MM.1S (cell line): ENCODE results near the gene SLAMF8.

Source experiments
- DNase-seq: peaks from one replicate; pipeline ENCODE4 v3.0.0-alpha.2; 2015
- H2AFZ ChIP-seq: fragments of 300-600 bp; sonication (generic); 2 replicates; pipeline ENCODE4 v1.6.0; 2016; ENCODE audit warnings: antibody characterized with exemption, low read length
- H3F3A ChIP-seq: fragments of 300-600 bp; sonication (generic); 2 replicates; pipeline ENCODE4 v1.6.1; 2016; ENCODE audit warnings: mild to moderate bottlenecking, antibody characterized with exemption, low read length, moderate library complexity, mixed read lengths; ENCODE audit not compliant: insufficient read depth
- H3K27ac ChIP-seq: fragments of 300-600 bp; sonication (generic); 2 replicates; pipeline ENCODE4 v1.5.1; 2016; ENCODE audit warnings: mild to moderate bottlenecking, low read length
- H3K27me3 ChIP-seq: fragments of 300-600 bp; sonication (generic); replicated peaks from 2 replicates; pipeline ENCODE4 v1.6.0; 2016; ENCODE audit warnings: low read length; ENCODE audit not compliant: insufficient read depth
- H3K36me3 ChIP-seq: fragments of 300-600 bp; sonication (generic); replicated peaks from 2 replicates; pipeline ENCODE4 v1.6.1; 2016; ENCODE audit warnings: mild to moderate bottlenecking, low read length, mixed read lengths; ENCODE audit not compliant: insufficient read depth
- H3K4me1 ChIP-seq: fragments of 300-600 bp; sonication (generic); 2 replicates; pipeline ENCODE4 v1.6.1; 2016; ENCODE audit warnings: low read length, mixed read lengths
- H3K4me2 ChIP-seq: fragments of 300-600 bp; sonication (generic); 2 replicates; pipeline ENCODE4 v1.6.0; 2016; ENCODE audit warnings: low read depth, low read length
- H3K4me3 ChIP-seq: fragments of 300-600 bp; sonication (generic); 2 replicates; pipeline ENCODE4 v1.5.1; 2016; ENCODE audit warnings: low read length, mixed read lengths
- H3K79me2 ChIP-seq: fragments of 300-600 bp; sonication (generic); 2 replicates; pipeline ENCODE4 v1.6.1; 2016; ENCODE audit warnings: mixed run types, low read length, mixed read lengths
- H3K9ac ChIP-seq: fragments of 300-600 bp; sonication (generic); 2 replicates; pipeline ENCODE4 v1.6.1; 2016; ENCODE audit warnings: low read length, mixed read lengths
- H3K9me2 ChIP-seq: fragments of 300-600 bp; sonication (generic); replicated peaks from 2 replicates; pipeline ENCODE4 v1.6.1; 2016; ENCODE audit warnings: mild to moderate bottlenecking, low read length, mixed read lengths; ENCODE audit not compliant: insufficient read depth
- H3K9me3 ChIP-seq: fragments of 300-600 bp; sonication (generic); replicated peaks from 2 replicates; pipeline ENCODE4 v1.6.1; 2016; ENCODE audit warnings: mild to moderate bottlenecking, low read length, mixed read lengths; ENCODE audit not compliant: insufficient read depth
- H4K20me1 ChIP-seq: fragments of 300-600 bp; sonication (generic); 2 replicates; pipeline ENCODE4 v1.6.1; 2016; ENCODE audit warnings: mild to moderate bottlenecking, low read length, moderate library complexity, mixed read lengths; ENCODE audit not compliant: insufficient read depth
- CTCF ChIP-seq: fragments of 300-600 bp; sonication (generic); IDR thresholded peaks from 2 replicates; pipeline ENCODE4 v1.5.1; 2016; ENCODE audit warnings: antibody characterized with exemption, low read length, mixed read lengths
- EZH2 ChIP-seq: fragments of 300-600 bp; sonication (generic); optimal IDR thresholded peaks from 2 replicates; pipeline ENCODE3; 2017; ENCODE audit warnings: low read depth, mild to moderate bottlenecking, antibody characterized with exemption, low read length, mixed read lengths
- EZH2phosphoT487 ChIP-seq: fragments of 300-600 bp; sonication (generic); IDR thresholded peaks from 2 replicates; pipeline ENCODE4 v1.6.1; 2018; ENCODE audit warnings: antibody characterized with exemption, low read length

The SLAMF8 gene

GRCh38 chr1:159868766-159869165 lies 42.1 kb downstream of the SLAMF8 start:
- peak; percentile 68 for DNase-seq
- no peaks in the 10 kb centered on the region for H3K9me2 ChIP-seq
- no peaks in the 10 kb centered on the region for H3K79me2 ChIP-seq
- H3K4me3 ChIP-seq: no peak overlapping the region; the same call in 1 of the 2 replicates
- no peaks in the 10 kb centered on the region for H3K27me3 ChIP-seq
- peak overlapping the region; percentile 34 for H3K9ac ChIP-seq
- H3K27ac ChIP-seq: peak overlapping the region; percentile 79
- peak overlapping the region; percentile 64 for H2AFZ ChIP-seq
- TF ChIP-seq EZH2 (no peak), EZH2phosphoT487 (no peak), CTCF (no peak)
- peaks cover 23% of the 10 kb centered on the region for H3K4me1 ChIP-seq
- H4K20me1 ChIP-seq: no peaks in the 10 kb centered on the region
- H3K9me3 ChIP-seq: no peaks in the 10 kb centered on the region
- H3K36me3 ChIP-seq: no peaks in the 10 kb centered on the region
- peaks cover 18% of the 10 kb centered on the region for H3F3A ChIP-seq
- peak overlapping the region; percentile 61 for H3K4me2 ChIP-seq

GRCh38 chr1:159869173-159869572 lies 42.5 kb downstream of the SLAMF8 start:
- H3K9me2 ChIP-seq: no peaks in the 10 kb centered on the region
- H3K36me3 ChIP-seq: no peaks in the 10 kb centered on the region
- DNase-seq: peak; percentile 95
- H4K20me1 ChIP-seq: no peaks in the 10 kb centered on the region
- H3F3A ChIP-seq: peaks cover 18% of the 10 kb centered on the region
- no peaks in the 10 kb centered on the region for H3K79me2 ChIP-seq
- no peaks in the 10 kb centered on the region for H3K9me3 ChIP-seq
- peak overlapping the region; percentile 34 for H3K9ac ChIP-seq
- H3K27ac ChIP-seq: peak overlapping the region; percentile 79
- H3K4me2 ChIP-seq: peak overlapping the region; percentile 61
- peak overlapping the region; percentile 64 for H2AFZ ChIP-seq
- no peaks in the 10 kb centered on the region for H3K27me3 ChIP-seq
- H3K4me1 ChIP-seq: peaks cover 23% of the 10 kb centered on the region
- no peak overlapping the region; the same call in 1 of the 2 replicates for H3K4me3 ChIP-seq
- TF ChIP-seq EZH2 (no peak), EZH2phosphoT487 (no peak), CTCF (no peak)

GRCh38 chr1:159869607-159870006 lies 42.9 kb downstream of the SLAMF8 start:
- no peaks in the 10 kb centered on the region for H3K9me3 ChIP-seq
- peak overlapping the region; percentile 34; the same call in 1 of the 2 replicates for H3K9ac ChIP-seq
- DNase-seq: peak; percentile 26
- H3K4me3 ChIP-seq: no peak overlapping the region
- H2AFZ ChIP-seq: peak overlapping the region; percentile 64
- H3K36me3 ChIP-seq: no peaks in the 10 kb centered on the region
- no peaks in the 10 kb centered on the region for H3K27me3 ChIP-seq
- no peaks in the 10 kb centered on the region for H4K20me1 ChIP-seq
- H3F3A ChIP-seq: peaks cover 18% of the 10 kb centered on the region
- peak overlapping the region; percentile 61; the same call in 1 of the 2 replicates for H3K4me2 ChIP-seq
- H3K9me2 ChIP-seq: no peaks in the 10 kb centered on the region
- H3K27ac ChIP-seq: peak overlapping the region; percentile 79; the same call in 1 of the 2 replicates
- peaks cover 23% of the 10 kb centered on the region for H3K4me1 ChIP-seq
- H3K79me2 ChIP-seq: no peaks in the 10 kb centered on the region
- TF ChIP-seq CTCF (no peak), EZH2phosphoT487 (no peak), EZH2 (no peak)
